HG03066 (cell line): ENCODE measurements around the gene RAB11B.
A peak's percentile ranks its signal among the peaks of the same experiment; 100 is the strongest.
"Not testable (repeated sequence)": the region's sequence is repeated elsewhere in the genome, so short reads cannot be mapped to it uniquely, and the experiment has no call there.

ENCODE experiments used
- ATAC-seq: cut with Tn5 transposase; IDR thresholded peaks from one replicate; pipeline ENCODE4 v1.9.1; 2021; ENCODE audit warnings: low read depth; ENCODE audit not compliant: unreplicated experiment

RAB11B gene

DNA sequence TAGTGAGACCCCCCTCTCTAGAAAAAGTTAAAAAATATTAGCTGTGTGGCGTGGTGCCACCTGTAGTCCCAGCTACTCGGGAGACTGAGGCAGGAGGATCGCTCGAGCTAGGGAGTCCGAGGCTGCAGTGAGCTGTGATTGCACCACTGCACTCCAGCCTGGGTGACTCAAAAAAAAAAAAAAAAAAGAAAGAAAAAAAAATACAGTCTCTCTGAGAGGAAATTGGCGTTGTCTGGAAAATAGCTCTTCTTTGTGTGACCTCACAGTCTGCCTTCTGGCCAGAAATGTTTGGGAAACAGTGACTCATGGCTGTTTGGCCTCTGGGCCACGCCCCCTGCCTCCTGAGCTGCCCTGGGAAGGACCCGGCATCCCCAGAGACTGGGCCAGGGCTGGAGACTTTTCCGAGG, 33.7 kb downstream of the RAB11B start:
- ATAC-seq: no peak

GRCh38 chr19:8425331-8425730, 35.2 kb downstream of the RAB11B start:
- not testable (repeated sequence) for ATAC-seq

- ATAC-seq: no peak
These were observed 36.1 kb downstream of the RAB11B start for GRCh38 chr19:8426283-8426682.

DNA sequence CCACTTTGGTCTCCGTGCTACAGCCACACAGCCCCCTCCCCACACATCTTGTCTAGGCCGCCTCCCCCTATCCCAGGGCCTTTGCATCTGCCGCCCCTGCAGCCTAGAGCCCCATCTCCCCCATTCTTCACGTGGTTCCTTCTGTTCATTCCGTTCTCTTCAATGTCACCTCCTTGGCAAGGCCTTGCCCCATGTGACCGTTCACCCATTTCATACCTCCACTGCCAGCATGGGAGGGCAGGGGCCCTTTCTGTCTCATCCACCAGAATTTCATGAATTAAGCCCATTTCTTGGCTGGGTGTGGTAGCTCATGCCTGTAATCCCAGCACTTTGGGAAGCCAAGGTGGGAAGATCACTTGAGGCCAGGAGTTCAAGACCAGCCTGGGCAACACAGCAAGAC, 38.9 kb downstream of the RAB11B start:
- no peak for ATAC-seq

- ATAC-seq: no peak
These were observed 39.7 kb downstream of the RAB11B start for GRCh38 chr19:8429826-8430225.

GRCh38 chr19:8430650-8431049, 40.5 kb downstream of the RAB11B start:
- ATAC-seq: no peak

DNA sequence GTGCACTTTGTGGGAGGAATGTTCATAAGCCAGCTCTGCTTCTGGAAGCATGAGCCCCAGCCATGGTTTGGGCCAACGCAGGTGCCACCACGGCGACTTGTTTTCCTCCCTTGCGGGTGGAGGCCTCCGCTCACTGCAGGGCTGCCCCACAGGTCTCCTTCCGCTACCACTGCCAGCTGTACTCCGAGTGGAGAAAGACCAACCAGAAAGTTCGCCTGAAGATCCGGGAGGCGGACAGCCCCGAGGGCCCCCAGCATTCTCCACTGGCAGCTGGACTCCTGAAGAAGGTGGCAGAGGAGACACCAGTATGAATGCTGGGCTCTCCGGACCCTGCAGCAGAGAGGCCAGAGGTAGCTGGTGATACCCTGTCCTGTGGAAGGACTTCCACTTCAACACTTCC, 48.1 kb downstream of the RAB11B start:
- no peak for ATAC-seq

GRCh38 chr19:8441725-8442544, 51.8 kb downstream of the RAB11B start:
- no peak for ATAC-seq

- not testable (repeated sequence) for ATAC-seq
These were observed 54.0 kb downstream of the RAB11B start for GRCh38 chr19:8444140-8444676.

DNA sequence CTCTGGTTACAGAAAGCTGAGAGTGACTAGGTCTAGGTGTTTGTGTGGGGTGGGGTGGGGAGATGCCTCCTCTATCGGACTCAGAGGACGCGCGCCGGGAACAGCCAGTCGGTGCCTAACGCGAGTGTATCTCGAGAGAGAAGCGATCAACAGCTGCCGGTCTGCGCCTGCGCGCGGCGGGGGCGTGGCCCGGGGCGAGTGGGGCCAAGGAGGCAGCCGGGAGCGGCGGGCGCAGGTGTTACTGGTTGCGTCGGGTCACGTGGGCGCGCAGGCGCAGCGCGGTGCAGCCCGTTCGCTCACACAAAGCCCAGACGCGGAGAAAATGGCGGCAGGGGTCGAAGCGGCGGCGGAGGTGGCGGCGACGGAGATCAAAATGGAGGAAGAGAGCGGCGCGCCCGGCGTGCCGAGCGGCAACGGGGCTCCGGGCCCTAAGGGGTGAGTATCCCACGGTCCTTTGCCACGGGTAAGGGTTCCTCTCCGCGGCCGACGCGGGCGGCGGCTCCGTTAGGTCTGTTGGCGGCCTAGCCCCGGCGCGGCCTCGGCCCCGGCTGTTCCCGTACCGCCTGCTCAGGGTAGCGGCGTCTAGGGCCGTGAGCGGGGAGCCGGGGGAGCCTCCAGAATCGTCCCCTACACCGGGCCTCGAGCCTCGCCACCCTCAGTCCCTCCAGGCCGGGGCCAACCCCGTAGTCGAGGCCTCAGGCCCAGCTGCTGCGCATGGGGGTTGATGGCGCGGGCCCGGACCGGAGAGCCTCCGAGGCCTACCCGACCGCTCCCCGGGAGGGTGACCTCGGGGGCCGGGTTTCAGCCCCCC, 54.7 kb downstream of the RAB11B start, which contains the start of gene HNRNPM:
TSS of gene HNRNPM (plus strand) at position 299 of the 811 bp plus-strand sequence. CDS start at position 323, 24 bp downstream.
- peak; percentile 86 for ATAC-seq

GRCh38 chr19:8445488-8446001, 55.4 kb downstream of the RAB11B start:
- ATAC-seq: peak; percentile 38

DNA sequence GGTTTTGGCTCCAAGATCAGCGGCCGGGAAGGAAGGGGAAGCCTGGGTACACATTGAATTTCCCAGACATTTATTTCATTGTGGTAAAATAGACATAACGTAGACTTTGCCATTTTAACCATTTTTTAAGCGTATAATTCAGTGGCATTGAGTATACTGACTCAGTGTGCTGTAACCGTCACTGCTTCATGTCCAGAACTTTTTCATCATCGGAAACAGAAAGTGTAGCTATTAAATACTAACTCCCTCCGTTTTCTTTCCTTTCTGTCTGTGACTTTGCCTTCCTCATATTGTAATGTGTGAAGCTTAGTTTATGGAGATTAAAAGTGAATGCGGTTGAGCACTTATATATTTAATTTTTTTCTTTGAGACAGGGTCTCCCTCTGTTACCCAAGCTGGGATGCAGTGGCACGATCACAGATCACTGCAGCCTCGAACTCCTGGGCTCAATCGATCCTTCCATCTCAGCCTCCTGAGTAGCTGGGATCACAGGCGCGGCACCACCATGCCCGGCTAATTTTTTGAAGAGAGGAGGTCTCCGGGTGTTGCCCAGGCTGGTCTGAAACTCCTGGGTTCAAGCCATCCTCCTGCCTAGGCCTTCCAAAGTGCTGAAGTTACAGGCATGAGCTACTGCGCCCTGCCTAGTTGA, 56.0 kb downstream of the RAB11B start:
- no peak for ATAC-seq

GRCh38 chr19:8449830-8450229, 59.7 kb downstream of the RAB11B start:
- no peak for ATAC-seq

DNA sequence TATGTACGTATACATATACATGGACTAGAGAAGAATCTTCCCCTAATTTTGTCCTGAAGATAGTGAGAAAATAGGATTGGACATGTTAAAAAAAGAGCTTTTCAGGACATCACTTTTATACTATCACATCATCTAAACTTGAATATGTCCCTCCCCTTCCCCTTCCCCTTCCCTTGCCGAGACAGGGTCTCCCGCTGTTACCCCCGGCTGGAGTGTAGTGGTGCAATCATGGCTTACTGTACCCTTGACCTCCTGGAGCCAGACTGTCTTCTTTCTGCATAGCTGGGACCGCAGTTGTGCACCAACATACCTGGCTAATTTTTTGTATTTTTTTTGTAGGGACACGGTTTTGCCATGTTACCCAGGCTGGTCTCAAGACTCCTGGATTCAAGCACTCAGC, 61.2 kb downstream of the RAB11B start:
- ATAC-seq: no peak

DNA sequence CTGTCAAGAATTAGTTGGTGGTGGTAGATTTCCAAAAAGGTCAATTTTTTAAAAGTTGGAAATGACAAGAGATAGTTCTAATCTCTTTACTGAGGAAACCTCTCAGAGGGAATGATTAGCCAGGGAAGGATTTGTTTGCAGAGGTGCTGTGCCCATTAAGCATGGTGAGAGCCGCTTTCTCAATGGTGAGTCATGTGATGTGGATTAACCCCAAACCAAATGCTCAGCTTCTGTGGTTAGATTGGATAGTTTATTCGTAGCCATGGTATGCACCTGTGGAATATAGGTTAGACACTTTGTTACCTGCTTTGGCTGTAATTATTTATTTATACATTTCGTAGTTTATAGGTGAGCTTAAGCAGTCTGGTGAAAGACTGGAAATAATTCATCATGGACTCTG, 61.7 kb downstream of the RAB11B start:
- ATAC-seq: no peak

- no peak for ATAC-seq
These were observed 62.4 kb downstream of the RAB11B start for GRCh38 chr19:8452446-8453123.

DNA sequence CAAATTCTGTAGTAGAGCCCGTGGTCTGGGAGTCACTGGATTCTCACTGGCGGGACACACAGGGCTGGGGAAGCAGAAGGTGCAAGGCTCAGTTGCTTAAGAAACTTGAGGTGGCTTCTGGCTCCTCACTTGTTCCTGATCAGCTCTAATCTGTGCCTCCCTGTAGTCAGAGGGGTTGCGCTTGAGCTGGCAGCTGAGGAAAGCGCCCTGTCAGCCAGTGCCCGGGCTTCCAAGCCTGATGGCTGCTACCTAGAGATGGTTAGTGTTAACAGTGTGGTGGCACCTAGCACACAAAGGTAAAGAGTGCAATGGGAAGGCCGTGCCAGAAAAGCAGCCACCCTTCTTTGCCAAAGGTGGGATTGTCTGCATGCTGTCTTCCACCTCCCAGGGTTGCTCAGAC, 63.5 kb downstream of the RAB11B start:
- no peak for ATAC-seq
